GM18520 (cell line): ENCODE measurements around the gene HACD3.
"Not testable (repeated sequence)": the region's sequence is repeated elsewhere in the genome, so short reads cannot be mapped to it uniquely, and the experiment has no call there.

Experiments used
- ATAC-seq: cut with Tn5 transposase; IDR thresholded peaks from one replicate; pipeline ENCODE4 v1.9.1; 2021; ENCODE audit not compliant: unreplicated experiment

HACD3 gene

GRCh38 chr15:65595960-65596359, 65.7 kb downstream of the HACD3 start:
- ATAC-seq: no peak

DNA sequence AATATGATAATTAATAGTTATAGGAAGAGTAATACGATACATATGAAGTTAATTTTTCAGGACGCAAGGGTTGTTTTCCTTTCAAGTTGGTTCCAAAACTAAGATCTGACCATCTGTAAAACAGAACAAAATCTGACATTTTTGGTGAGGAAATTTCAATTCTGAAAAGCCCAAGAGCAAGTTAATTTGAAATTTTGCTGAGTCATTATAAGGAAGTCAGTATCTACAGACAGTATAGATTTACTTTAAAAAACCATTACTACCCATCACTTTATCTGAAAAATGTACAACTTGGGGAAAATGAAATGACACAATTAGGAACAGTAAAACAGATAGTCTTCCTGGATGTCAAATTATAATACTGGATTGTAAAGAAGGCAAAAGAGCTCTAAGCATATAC, 68.2 kb downstream of the HACD3 start:
- no peak for ATAC-seq

GRCh38 chr15:65599677-65600076, 69.4 kb downstream of the HACD3 start:
- ATAC-seq: no peak

GRCh38 chr15:65603134-65603533, 72.9 kb downstream of the HACD3 start:
- no peak for ATAC-seq

GRCh38 chr15:65603559-65603958, 73.3 kb downstream of the HACD3 start:
- no peak for ATAC-seq

- ATAC-seq: peak; percentile 91
Measured at GRCh38 chr15:65610871-65611718, 80.8 kb downstream of the HACD3 start, which contains the start of gene INTS14. TSS of gene INTS14 (minus strand) at chr15:65611131. CDS start at chr15:65607380, 3,751 bp downstream.

GRCh38 chr15:65611888-65612615, 81.8 kb downstream of the HACD3 start:
- ATAC-seq: no peak

DNA sequence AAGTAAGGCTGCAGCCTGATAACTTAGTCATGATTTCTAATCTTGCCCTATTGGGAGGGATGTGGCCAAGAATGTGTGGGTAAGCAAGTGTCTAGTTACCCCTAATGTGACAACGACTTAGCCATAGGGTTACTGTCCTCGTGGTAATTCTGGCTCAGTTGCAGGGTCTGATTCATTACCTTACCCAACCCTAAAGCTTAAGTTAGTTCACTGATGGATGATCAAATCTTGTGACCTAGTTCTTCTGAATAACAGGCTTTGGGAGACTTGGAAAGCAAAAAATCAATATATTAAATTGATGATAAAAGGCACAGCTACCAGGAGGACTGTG, 82.3 kb downstream of the HACD3 start:
- ATAC-seq: no peak

DNA sequence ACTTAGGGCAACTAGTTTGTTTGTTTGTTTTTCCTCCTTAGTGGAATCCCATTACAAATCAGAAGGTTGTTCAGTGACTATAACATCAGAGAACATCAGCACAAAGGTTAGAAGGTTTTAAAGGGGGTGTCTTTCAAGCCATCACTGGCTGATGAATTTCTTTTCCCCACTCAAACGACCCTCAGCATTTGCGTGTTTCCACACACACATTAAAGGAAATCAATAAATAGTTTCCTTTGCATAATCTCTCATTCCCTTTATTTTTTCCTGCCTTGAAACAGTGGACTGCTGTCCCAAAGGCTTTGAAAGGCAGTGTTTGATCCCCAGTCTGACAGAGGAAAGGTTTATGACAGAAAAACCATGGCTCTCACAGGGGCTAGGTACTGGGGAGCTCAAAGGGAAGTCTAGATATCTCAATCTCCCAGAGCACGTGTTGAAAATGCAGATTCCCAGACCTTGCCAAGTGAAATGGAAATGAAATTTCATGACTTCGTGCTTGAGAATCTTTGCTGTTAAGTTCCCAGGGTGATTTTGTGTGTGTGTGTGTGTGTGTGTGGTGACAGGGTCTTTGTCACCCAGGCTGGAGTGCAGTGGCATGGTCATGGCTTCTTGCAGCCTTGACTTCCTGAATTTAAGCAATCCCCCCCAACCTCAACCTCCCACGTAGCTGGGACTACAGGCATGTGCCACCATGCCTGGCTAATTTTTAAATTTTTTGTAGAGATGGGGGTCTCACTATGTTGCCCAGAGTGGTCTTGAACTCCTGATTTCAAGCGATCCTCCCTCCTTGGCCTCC, 82.9 kb downstream of the HACD3 start:
- no peak for ATAC-seq

DNA sequence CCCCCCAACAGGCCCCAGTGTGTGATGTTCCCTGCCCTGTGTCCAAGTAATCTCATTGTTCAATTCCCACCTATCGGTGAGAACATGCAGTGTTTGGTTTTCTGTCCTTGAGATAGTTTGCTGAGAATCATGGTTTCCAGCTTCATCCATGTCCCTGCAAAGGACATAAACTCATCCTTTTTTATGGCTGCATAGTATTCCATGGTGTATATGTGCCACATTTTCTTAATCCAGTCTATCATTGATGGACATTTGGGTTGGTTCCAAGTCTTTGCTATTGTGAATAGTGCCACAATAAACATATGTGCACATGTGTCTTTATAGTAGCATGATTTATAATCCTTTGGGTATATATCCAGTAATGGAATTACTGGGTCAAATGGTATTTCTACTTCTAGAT, 85.6 kb downstream of the HACD3 start:
- ATAC-seq: not testable (repeated sequence)

DNA sequence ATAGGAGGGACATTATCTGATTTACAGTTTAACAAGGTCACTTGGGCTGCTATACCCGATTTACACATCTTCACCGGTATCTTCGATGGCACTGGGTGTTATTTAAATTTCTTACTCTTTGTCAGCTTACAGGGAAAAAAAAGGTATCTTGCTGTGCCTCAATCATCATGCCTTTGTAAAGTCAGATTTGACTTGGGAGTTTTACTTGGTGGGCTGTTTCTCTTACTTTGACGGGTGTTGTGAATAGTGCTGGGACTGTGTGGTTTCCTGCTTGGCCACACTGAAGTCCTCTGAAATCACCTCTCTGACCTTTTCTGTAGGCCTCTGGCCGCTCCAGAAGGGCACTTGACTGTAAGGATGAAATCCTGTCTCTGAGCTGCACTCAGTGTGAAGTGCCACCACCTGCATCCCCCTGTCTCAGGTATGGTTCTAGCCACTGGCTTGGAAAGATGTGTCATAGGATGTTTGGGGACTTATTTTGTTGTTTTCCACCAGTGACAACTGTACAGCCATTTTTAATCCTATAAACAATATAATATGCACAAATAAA, 88.4 kb downstream of the HACD3 start:
- ATAC-seq: no peak

GRCh38 chr15:65619626-65620290, 89.5 kb downstream of the HACD3 start:
- ATAC-seq: no peak

- no peak for ATAC-seq
Measured at GRCh38 chr15:65620833-65621232, 90.6 kb downstream of the HACD3 start.

- no peak for ATAC-seq
Measured at GRCh38 chr15:65621638-65622037, 91.4 kb downstream of the HACD3 start, which contains the start of gene SLC24A1. TSS of gene SLC24A1 (plus strand) at chr15:65621938. CDS start at chr15:65624081, 2,143 bp downstream.

DNA sequence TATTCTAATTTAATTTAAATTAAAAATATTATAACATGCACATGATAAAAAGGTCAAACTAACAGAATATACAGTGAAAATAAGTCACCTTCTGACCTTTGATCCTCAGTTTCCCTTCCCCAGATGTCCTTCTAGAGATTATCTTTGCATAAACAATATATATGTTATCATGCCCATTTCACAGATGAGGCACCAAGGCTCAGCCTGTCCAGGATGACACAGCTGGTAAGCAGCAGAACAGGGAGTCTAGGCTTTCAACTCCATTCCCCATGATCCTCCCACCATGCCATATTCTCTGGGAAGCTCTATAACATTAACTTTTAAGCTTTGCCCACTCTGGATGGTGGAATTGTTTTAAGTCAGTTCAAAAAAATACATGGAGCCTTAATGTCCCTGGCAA, 92.8 kb downstream of the HACD3 start:
- ATAC-seq: no peak

- ATAC-seq: no peak
Measured at GRCh38 chr15:65626856-65627255, 96.6 kb downstream of the HACD3 start.
